GM18951 (cell line): ENCODE results near the gene UFD1.

Source experiments
- POLR2A ChIP-seq: IDR thresholded peaks from 4 replicates; pipeline ENCODE4 v1.6.1; 2011; ENCODE audit warnings: mild to moderate bottlenecking; ENCODE audit not compliant: insufficient read length, insufficient read depth; ENCODE audit errors: extremely low read depth
- in situ Hi-C: fragments of 300-500 bp; cut with MboI; formaldehyde crosslinking; loops from one replicate; pipeline ENCODE4 v1.12.0; 2022; ENCODE audit warnings: low sequenced_read_pairs, mixed read lengths, inconsistent platforms; ENCODE audit not compliant: unreplicated experiment

The UFD1 gene

DNA sequence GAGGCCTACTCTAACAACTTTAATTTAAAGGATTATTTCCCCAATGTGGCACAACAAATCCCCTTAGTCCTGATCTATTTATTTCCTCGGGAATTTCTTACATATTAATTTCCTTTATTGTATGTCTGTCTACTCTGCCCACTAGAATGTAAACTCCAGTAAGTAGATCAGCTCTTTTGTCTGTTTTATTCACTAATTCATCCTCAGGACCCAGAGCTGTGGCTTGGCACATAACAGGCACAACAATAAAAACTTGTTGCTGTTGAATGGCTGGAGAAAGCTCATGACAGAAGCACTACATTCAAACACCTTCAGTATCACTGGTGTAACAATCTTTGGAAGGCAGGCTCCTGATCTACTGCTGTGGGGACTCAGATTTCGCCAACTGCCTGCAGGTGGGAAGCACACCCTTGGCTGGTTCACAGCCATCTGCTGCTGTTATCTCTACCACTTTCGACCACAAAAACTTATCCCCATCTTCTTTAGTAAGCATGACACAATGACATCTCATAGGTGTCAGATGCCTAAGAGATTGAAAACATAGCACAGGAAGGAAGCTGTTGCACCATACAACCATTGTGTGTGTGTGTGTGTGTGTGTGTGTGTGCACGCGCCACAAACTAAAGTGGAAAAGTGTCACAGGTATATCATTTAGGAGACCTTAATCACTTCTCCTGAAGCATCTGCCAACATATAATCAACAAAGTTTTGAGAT is 59.4 kb downstream of the UFD1 start:
- TF ChIP-seq POLR2A, result no peak
- in situ Hi-C loops, result no loop called here

DNA sequence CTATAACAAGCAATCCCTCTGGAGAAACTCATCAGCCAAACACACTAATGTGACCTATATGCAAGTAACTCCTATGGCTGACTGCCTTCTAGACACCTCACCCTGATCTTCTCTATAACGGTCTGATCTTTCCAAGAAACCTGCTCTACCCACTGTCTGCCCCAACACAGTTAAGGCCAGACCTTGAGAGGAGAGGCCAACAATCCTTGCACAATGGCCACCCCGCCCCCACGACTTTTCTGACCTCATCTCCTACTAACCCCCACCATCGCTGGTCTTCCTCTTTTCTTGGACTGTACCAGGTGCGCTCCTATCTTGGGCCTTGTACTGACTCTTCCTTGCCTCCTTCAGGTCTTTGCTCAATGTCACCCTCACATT is 59.9 kb downstream of the UFD1 start:
- in situ Hi-C loops, result no loop called here
- no peak for TF ChIP-seq POLR2A

DNA sequence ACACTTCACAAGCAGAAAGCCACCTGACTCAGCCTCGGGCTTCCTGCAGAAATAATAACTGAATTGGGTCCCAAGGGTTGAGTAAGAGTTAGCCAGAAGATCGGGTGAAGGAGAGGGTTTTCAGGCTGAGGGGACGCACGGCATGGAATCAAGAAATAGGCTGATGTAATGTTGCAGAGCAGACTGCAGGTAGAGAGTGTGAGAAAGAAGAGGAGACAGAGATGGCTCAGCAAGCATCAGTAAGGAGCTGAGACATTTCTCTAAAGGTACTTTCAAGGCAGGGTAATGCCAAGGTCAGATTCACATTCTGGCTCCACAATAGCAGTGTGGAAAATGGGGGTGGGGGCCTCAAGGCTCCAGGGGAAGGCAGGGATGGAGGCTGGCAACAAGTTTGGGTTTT is 66.1 kb downstream of the UFD1 start:
- in situ Hi-C loops, result no loop called here

DNA sequence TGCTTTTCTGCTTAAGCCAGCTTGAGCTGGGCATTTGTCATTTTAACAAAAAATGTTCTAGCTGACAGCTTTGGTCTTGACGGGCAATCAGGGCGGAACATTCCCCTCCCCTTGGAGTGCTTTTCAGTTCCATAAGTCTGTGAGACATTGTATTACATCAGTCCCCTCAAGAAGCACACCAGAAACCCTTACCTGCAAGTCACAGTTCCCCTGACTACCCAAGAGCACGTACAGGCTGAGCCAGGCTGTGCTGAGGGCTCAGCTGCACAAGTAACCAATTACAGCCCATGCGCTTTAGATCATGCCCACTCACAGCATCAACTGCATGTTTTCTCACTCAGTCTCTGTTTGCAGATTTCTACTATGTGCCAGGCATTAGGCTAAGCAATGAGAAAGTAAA is 66.5 kb downstream of the UFD1 start:
- in situ Hi-C loops, result no loop called here
- no peak for TF ChIP-seq POLR2A

More for the DNA sequence above, 66.1 kb downstream of the UFD1 start:
- no peak for TF ChIP-seq POLR2A

DNA sequence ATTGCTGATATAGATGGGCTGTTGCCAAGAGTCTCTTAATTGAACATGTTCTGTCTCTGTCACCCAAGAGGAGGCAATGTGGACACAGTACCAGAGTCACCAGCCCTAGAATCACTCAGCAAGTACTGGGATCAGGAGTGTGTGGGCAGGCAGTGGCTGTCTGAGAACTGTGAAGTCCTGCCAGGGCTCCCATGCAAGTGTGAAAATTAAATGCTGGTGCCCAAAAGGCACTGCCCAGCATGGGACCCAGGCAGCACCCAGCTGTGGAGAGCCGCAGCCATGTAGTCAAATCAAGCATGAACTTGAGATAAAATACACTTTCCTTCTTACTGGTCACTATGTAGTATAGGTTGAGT is 67.3 kb downstream of the UFD1 start:
- in situ Hi-C loops, result no loop called here
- no peak for TF ChIP-seq POLR2A

DNA sequence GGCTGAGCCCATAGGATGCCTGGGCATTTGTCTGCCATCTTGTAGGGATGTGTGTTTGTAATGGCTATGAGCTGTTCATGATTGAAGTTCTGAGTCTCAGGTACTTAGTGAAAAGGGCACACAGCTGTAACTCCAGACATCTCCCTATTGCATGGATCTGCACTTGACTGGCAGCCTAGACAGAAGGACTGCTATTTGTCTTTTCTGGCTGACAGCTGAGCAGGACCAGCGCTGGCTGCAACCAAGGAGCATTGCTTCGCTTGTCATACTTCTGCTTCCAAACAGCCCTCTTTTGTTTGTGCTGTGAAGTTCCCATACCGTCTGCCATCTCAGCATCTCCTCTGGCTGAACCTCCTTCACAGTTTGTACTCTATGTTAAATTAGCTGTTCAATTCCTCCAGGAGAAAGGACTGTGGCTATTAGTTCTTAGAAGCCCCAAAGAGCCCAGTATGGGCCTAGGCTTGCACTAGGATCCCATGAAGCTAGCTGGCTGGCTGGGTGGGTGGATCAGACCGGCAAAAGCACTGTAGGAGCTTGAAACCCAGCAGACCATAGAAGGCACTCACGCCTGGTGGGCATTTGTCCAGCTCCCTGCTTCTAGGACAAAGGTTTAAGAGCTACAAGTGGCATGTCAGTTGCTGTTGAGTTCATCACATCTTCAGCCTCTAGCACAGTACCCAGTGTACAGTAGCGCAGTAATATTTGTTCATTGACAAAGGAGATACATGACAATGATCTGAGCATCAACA is 67.9 kb downstream of the UFD1 start:
- in situ Hi-C loops, result no loop called here
- TF ChIP-seq POLR2A, result no peak

DNA sequence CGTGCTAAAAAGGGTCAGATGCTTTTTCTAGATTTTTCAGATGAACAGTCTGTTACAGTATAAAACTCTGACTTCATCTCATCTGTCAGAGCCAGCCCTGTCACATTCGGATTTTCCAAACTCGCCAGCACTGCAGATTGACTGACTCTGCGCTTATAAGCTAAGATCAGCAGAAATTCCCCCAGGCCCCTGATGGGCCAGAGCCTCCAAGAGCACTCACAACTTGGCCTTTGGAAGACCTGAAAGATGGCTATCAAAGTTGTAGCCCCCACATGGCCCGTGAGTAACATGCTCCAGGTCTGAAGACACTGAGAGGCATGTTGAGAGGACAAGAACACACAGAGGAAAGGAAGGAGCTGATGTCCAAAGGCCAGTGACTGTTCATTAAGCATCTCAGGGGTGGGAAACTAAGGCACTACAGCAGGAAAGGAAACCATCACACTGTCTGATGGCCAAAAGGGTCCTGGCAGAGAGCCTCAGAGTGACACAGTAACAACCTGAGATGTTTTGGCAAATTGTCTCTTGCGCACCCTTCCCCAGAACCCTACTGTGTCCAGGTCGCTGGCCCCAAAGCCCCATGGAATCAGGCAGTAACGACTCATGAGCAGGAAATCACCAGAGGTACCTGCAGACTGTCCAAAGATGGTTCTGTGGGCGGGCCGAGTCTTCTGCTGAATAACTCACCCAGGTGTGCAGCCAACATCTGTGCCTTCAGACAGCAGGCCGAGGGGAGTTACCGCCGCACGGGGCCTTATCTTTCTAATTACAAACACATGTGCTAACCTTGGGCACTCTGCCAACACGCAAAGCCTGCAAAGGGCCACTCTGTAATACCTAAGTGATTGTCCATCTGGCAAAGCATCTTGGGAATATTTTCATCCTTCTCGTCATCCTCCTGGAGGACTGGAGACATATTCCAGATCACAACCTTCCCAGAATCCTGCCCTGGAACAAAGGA is 71.1 kb downstream of the UFD1 start:
- no peak for TF ChIP-seq POLR2A
- in situ Hi-C loops, result loop anchor here (10.0 kb wide), 1 partner anchor 173 kb away; no protein-coding TSS in a partner anchor

DNA sequence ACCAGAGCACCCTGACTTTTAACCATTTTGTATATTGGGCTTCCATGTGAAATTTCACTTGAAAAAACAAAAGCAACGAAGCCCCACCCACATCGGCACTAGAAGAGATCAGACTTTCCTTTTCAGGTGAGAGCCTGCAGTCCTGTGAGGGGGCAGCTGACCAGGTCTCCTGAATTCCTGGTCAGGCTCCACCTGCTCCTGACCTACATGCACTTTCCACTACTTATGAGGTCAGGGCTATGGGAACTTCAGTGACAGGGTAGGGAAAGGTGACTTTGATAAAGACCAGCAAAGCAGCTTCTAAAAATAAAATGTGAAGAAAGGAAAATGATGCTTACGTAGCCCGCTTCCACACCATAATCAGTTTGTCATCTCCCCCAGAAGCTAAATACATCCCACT is 72.1 kb downstream of the UFD1 start:
- in situ Hi-C loops, result loop anchor here (10.0 kb wide), 1 partner anchor 172 kb away; no protein-coding TSS in a partner anchor

DNA sequence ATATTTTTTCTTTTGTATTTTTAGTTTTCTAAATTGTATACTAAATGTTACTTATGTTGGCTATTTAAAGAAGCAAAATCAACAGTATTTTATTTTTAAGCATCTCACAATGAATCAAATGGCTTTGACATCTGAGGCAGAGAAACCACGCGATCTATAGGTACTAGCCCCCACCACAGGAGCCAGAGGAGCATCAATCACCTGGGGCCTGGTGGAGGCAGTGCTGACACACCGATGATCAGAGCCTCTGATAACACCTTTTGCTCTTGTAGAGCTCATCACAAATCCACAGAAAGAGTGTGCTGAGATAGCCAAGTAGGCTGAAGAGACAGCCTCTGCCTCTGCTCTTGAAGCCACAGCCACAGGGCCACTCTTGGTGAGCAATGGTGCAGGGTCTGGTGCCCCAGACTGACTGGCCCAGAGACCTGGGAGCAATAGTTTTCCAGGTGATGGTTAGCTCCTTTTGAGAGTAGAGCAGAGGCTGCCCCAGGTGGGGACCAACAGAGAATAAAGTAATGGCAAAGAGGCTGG is 72.6 kb downstream of the UFD1 start:
- no peak for TF ChIP-seq POLR2A
- in situ Hi-C loops, result loop anchor here (10.0 kb wide), 1 partner anchor 172 kb away; no protein-coding TSS in a partner anchor

More for the DNA sequence above, 72.1 kb downstream of the UFD1 start:
- TF ChIP-seq POLR2A, result no peak

DNA sequence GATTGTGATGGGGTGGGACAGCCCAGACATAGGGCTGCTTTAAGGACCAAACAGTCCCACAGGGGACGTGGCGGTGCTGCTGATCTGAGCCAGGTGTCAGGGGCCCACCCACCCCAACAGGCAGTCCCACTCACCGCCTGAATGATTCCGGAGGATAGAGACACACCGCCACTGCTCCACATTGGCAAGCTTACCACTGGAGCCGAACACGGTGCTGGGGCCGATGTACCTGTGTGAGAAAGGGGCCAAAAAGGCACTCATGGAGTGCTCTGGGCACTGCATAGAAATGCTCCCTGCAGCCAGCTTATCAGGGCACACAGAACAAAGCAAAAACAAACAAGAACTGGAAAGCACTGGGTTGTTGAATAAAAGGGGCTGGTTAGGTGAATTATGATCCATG is 73.3 kb downstream of the UFD1 start:
- no peak for TF ChIP-seq POLR2A
- in situ Hi-C loops, result loop anchor here (10.0 kb wide), 1 partner anchor 171 kb away; no protein-coding TSS in a partner anchor

DNA sequence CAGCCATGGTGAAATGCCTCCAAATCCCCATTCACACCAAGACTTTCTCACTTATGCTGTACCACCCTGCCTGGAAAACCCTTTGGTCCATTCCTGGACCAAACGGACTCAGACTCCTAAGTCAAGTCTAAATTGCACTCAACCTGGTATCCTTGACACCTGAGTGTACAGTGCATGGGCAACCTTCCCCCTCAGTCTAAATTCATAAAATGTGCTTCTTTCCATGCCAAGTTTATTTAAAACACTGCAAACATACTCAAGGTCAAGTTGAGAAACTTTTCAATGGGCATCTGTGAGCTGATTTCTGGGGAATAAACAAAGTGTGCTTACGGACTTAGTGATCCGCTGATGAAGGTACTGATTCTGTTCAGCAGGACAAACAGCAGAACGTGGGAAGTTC is 73.9 kb downstream of the UFD1 start:
- in situ Hi-C loops, result loop anchor here (10.0 kb wide), 1 partner anchor 170 kb away; no protein-coding TSS in a partner anchor

DNA sequence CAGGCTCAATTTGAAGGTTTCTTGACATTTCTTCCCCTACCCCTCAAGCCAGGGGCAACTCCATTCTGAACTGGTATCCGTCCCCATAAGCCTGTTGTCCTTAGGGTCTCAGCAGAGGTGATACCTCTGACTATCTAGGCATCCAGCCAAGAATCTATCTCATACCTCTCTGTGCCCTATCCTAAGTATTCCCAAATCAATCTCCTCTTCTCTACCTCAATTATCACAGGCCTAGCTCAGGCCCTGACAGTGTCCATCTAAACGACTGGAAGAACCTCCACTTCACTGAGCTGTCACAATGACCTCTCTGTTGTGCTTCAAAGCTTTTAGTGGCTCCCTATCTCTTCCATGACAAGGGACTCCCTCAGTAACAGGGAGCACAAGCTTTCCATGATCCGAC is 74.3 kb downstream of the UFD1 start:
- TF ChIP-seq POLR2A, result no peak
- in situ Hi-C loops, result loop anchor here (10.0 kb wide), 1 partner anchor 170 kb away; no protein-coding TSS in a partner anchor

More for the DNA sequence above, 73.9 kb downstream of the UFD1 start:
- TF ChIP-seq POLR2A, result no peak
